ENCODE measurements around the gene ALOX15B. TPM values are rescaled to one million over a fixed set of nuclear protein-coding genes. Genes with fewer than 3 reads are reported as not detected.
A peak's percentile ranks its signal among the peaks of the same experiment; 100 is the strongest.

Gene ALOX15B
- polyA plus RNA-seq, 3 donors = 1.7 to 2.8 (median 2.0) TPM

- Histone ChIP-seq H3K4me3 (replicated peaks in 1 of 3; ENCODE audit: low read depth in 2 of 3, low read length in 3 of 3) (no peak overlapping the region), H2AFZ (ENCODE audit: insufficient read depth, low read depth, low read length, poor library complexity, severe bottlenecking) (no peak overlapping the region), H3K79me2 (ENCODE audit: insufficient read depth, low read length) (no peaks in the 10 kb centered on the region), H3K9me3 (replicated peaks in 1 of 2; ENCODE audit: control insufficient read depth in 1 of 2, insufficient read depth in 1 of 2, low read length in 2 of 2) (no peaks in the 10 kb centered on the region), H4K20me1 (ENCODE audit: insufficient read depth, low read length) (no peaks in the 10 kb centered on the region), H3K4me1 (ENCODE audit: control insufficient read depth in 1 of 2, insufficient read depth in 2 of 2, low read length in 2 of 2) (peaks cover 0 to 3% of the 10 kb centered on the region in 2 donors), H3K9ac (ENCODE audit: insufficient read depth, low read length, poor library complexity, severe bottlenecking) (no peak overlapping the region), H3K27ac (ENCODE audit: low read depth in 1 of 2, low read length in 2 of 2) (no peak overlapping the region), H3K4me2 (replicated peaks; ENCODE audit: extremely low read depth, low read length, poor library complexity, severe bottlenecking) (no peak overlapping the region), H3K36me3 (replicated peaks in 1 of 2; ENCODE audit: control insufficient read depth in 1 of 2, insufficient read depth in 2 of 2, low read length in 2 of 2) (no peaks in the 10 kb centered on the region), H3K27me3 (ENCODE audit: control insufficient read depth in 2 of 2, insufficient read depth in 2 of 2, low read length in 2 of 2) (no peaks in the 10 kb centered on the region)
- no CpG with 5 or more reads among the region's 2 CpGs for WGBS (ENCODE audit: insufficient coverage)
- no peak for DNase-seq
- peaks cover 4 to 8% of the 10 kb centered on the region in 2 donors for H3K36me3 Mint-ChIP-seq
- TF ChIP-seq, protein P1, sequence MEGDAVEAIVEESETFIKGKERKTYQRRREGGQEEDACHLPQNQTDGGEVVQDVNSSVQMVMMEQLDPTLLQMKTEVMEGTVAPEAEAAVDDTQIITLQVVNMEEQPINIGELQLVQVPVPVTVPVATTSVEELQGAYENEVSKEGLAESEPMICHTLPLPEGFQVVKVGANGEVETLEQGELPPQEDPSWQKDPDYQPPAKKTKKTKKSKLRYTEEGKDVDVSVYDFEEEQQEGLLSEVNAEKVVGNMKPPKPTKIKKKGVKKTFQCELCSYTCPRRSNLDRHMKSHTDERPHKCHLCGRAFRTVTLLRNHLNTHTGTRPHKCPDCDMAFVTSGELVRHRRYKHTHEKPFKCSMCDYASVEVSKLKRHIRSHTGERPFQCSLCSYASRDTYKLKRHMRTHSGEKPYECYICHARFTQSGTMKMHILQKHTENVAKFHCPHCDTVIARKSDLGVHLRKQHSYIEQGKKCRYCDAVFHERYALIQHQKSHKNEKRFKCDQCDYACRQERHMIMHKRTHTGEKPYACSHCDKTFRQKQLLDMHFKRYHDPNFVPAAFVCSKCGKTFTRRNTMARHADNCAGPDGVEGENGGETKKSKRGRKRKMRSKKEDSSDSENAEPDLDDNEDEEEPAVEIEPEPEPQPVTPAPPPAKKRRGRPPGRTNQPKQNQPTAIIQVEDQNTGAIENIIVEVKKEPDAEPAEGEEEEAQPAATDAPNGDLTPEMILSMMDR (IDR thresholded peaks at IDR 0.05) = no peak
- peaks cover 19% of the 10 kb centered on the region for H3K4me1 Mint-ChIP-seq
- intact Hi-C loops (cut with micrococcal nuclease) = no loop called here
- H3K27ac Mint-ChIP-seq = no peak overlapping the region
- no peak overlapping the region for H3K4me3 Mint-ChIP-seq
- peaks cover 2 to 7% (median 2%) of the 10 kb centered on the region in 3 donors for H3K27me3 Mint-ChIP-seq (ENCODE audit: low read depth in 3 of 3)
- H3K9me3 Mint-ChIP-seq = peaks cover 0 to 2% (median 0%) of the 10 kb centered on the region in 7 donors
These were observed 6.4 kb upstream of the ALOX15B start for GRCh38 chr17:8032442-8032841.

GRCh38 chr17:8039611-8040168 lies 831 bp downstream of the ALOX15B start:
- no peaks in the 10 kb centered on the region for H3K27me3 ChIP-seq (ENCODE audit: control insufficient read depth in 2 of 2, insufficient read depth in 2 of 2, low read length in 2 of 2)

More at GRCh38 chr17:8039611-8040168, 831 bp downstream of the ALOX15B start:
- H3K4me2 ChIP-seq (replicated peaks; ENCODE audit: extremely low read depth, low read length, poor library complexity, severe bottlenecking) = peak overlapping the region; percentile 61
- H3K4me3 ChIP-seq (replicated peaks in 1 of 3; ENCODE audit: low read depth in 2 of 3, low read length in 3 of 3) = peak overlapping the region; percentile 10 to 74 (median 37)
- H3K27ac ChIP-seq (ENCODE audit: low read depth in 1 of 2, low read length in 2 of 2) = no peak overlapping the region
- TF ChIP-seq, protein P1 (IDR thresholded peaks at IDR 0.05) = no peak
- H3K4me1 ChIP-seq (ENCODE audit: control insufficient read depth in 1 of 2, insufficient read depth in 2 of 2, low read length in 2 of 2) = peaks cover 44 to 50% of the 10 kb centered on the region in 2 donors
- peak in 1 of 3 donors; percentile 2 for DNase-seq
- Mint-ChIP-seq H3K27me3 (ENCODE audit: low read depth in 3 of 3) (peaks cover 3 to 4% (median 3%) of the 10 kb centered on the region in 3 donors), H3K27ac (peak overlapping the region in 4 of 7 donors; percentile 5 to 78 (median 28)), H3K4me1 (peaks cover 53% of the 10 kb centered on the region), H3K4me3 (peak overlapping the region; percentile 68 to 85), H3K36me3 (peaks cover 6% of the 10 kb centered on the region in 2 donors), H3K9me3 (peaks cover 0 to 3% (median 0%) of the 10 kb centered on the region in 7 donors)
- H4K20me1 ChIP-seq (ENCODE audit: insufficient read depth, low read length) = no peaks in the 10 kb centered on the region
- peak overlapping the region; percentile 31 for H3K9ac ChIP-seq (ENCODE audit: insufficient read depth, low read length, poor library complexity, severe bottlenecking)
- WGBS (ENCODE audit: insufficient coverage) = 0% methylated on average over 1 of the region's 11 CpGs
- H3K79me2 ChIP-seq (ENCODE audit: insufficient read depth, low read length) = peaks cover 5% of the 10 kb centered on the region
- no peaks in the 10 kb centered on the region for H3K9me3 ChIP-seq (replicated peaks in 1 of 2; ENCODE audit: control insufficient read depth in 1 of 2, insufficient read depth in 1 of 2, low read length in 2 of 2)
- no peaks in the 10 kb centered on the region for H3K36me3 ChIP-seq (replicated peaks in 1 of 2; ENCODE audit: control insufficient read depth in 1 of 2, insufficient read depth in 2 of 2, low read length in 2 of 2)
- intact Hi-C loops (cut with micrococcal nuclease) = loop anchor here (2.0 to 5.0 kb wide), 3 partner anchors 23 to 127 kb away; partner anchors contain the start of gene GUCY2D (in 1 of the 2)
- H2AFZ ChIP-seq (ENCODE audit: insufficient read depth, low read depth, low read length, poor library complexity, severe bottlenecking) = peak overlapping the region; percentile 92
